Endothelial cell of umbilical vein (primary cell): ENCODE data around the gene CGAS.

ENCODE experiments used
- EZH2 ChIP-seq: IDR thresholded peaks from 2 replicates; pipeline ENCODE4 v1.6.1; 2012; ENCODE audit warnings: borderline replicate concordance, low read depth, mild to moderate bottlenecking, moderate library complexity, low read length, inconsistent platforms; ENCODE audit not compliant: severe bottlenecking
- FOS ChIP-seq: IDR thresholded peaks from 2 replicates; pipeline ENCODE4 v1.6.1; 2011; ENCODE audit warnings: mild to moderate bottlenecking, low read length, moderate library complexity, borderline replicate concordance; ENCODE audit not compliant: insufficient read depth
- MYC ChIP-seq: IDR thresholded peaks from one replicate; pipeline ENCODE4 v1.6.1; 2011; ENCODE audit warnings: mild to moderate bottlenecking, low read depth, low read length
- POLR2A ChIP-seq: IDR thresholded peaks from 2 replicates; pipeline ENCODE4 v1.6.1; 2012; ENCODE audit warnings: low read depth, mild to moderate bottlenecking, control low read depth, low read length
- POLR2AphosphoS5 ChIP-seq: IDR thresholded peaks from 2 replicates; pipeline ENCODE4 v1.6.1; 2012; ENCODE audit warnings: low read depth, mild to moderate bottlenecking, control low read depth, low read length, moderate library complexity; ENCODE audit not compliant: insufficient read depth
- TF ChIP-seq, protein P1 (sequence below), 2 donors: IDR thresholded peaks; 1 replicate in 1 of 2; 2 replicates in 1 of 2; pipeline ENCODE4 v1.5.1; 2011; ENCODE audit warnings: low read length in 2 of 2, mild to moderate bottlenecking in 2 of 2, moderate library complexity in 2 of 2, control low read depth in 1 of 2, inconsistent platforms in 1 of 2, low read depth in 1 of 2; ENCODE audit not compliant: insufficient read depth in 1 of 2; ENCODE audit errors: extremely low read depth in 1 of 2

DNA sequence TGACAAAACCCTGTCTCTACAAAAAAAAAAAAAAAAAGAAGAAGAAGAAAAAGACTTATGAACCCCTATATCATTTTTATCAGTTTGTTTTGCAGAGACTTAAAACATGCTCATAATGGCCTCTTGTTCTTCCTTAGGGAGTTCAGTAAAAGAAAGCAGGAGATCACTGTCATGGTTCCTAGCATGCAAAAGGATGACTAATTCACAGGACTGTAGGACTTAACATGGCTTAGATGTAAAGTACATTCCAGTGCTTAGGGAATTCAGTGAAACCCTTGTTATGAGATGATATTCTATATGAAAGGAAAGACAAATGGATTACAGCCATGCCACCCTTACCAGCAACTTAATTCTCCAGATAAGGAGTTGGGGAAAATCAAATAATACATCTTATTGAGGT is 39.3 kb upstream of the CGAS start:
- TF ChIP-seq, protein P1, sequence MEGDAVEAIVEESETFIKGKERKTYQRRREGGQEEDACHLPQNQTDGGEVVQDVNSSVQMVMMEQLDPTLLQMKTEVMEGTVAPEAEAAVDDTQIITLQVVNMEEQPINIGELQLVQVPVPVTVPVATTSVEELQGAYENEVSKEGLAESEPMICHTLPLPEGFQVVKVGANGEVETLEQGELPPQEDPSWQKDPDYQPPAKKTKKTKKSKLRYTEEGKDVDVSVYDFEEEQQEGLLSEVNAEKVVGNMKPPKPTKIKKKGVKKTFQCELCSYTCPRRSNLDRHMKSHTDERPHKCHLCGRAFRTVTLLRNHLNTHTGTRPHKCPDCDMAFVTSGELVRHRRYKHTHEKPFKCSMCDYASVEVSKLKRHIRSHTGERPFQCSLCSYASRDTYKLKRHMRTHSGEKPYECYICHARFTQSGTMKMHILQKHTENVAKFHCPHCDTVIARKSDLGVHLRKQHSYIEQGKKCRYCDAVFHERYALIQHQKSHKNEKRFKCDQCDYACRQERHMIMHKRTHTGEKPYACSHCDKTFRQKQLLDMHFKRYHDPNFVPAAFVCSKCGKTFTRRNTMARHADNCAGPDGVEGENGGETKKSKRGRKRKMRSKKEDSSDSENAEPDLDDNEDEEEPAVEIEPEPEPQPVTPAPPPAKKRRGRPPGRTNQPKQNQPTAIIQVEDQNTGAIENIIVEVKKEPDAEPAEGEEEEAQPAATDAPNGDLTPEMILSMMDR (IDR thresholded peaks at IDR 0.05; ENCODE audit: extremely low read depth in 1 of 2, insufficient read depth in 1 of 2, low read depth in 1 of 2, low read length in 2 of 2) = no peak
- TF ChIP-seq EZH2 (no peak), POLR2A (no peak), MYC (no peak), FOS (no peak), POLR2AphosphoS5 (no peak)
